WTC11 (cell line): Measurements from ENCODE around the gene DMXL2. TPM values are rescaled to one million over a fixed set of nuclear protein-coding genes. Genes with fewer than 3 reads are reported as not detected.
"Not testable (repeated sequence)": the region's sequence is repeated elsewhere in the genome, so short reads cannot be mapped to it uniquely, and the experiment has no call there.

Experiments used
- ATAC-seq: fragments of 200-7000 bp; cut with Tn5 transposase; 2 replicates; pipeline ENCODE4 v1.10.0; 2021; ENCODE audit warnings: mild to moderate bottlenecking, moderate library complexity
- CTCF ChIA-PET: fragments of 300-600 bp; sonication (Branson Sonifier 250); formaldehyde crosslinking; loops from one replicate; lab custom pipeline; 2021; ENCODE audit warnings: antibody characterized with exemption; lab: Charles Lee
- POLR2A ChIA-PET: fragments of 350-600 bp; sonication (Branson Sonifier 250); formaldehyde crosslinking; loops from one replicate; lab custom pipeline; 2021; ENCODE audit warnings: antibody characterized with exemption; lab: Charles Lee
- DNase-seq: peaks from one replicate; pipeline ENCODE4 v3.0.0; 2021; ENCODE audit warnings: low spot score
- H3K27ac Mint-ChIP-seq: 2 replicates; pipeline ENCODE4 v1.8.0; 2021; ENCODE audit warnings: mixed read lengths
- H3K27me3 Mint-ChIP-seq: 2 replicates; pipeline ENCODE4 v1.8.0; 2021; ENCODE audit warnings: low read depth, mild to moderate bottlenecking, moderate library complexity, mixed read lengths
- H3K36me3 Mint-ChIP-seq: 2 replicates; pipeline ENCODE4 v1.8.0; 2021; ENCODE audit warnings: mixed read lengths
- H3K4me1 Mint-ChIP-seq: 2 replicates; pipeline ENCODE4 v1.8.0; 2022; ENCODE audit warnings: mixed read lengths
- H3K4me3 Mint-ChIP-seq: 2 replicates; pipeline ENCODE4 v1.8.0; 2021; ENCODE audit warnings: mild to moderate bottlenecking, moderate library complexity, mixed read lengths
- H3K9me3 Mint-ChIP-seq: 2 replicates; pipeline ENCODE4 v1.8.0; 2021; ENCODE audit warnings: mixed read lengths
- ELF4 ChIP-seq: sonication (generic); formaldehyde crosslinking; IDR thresholded peaks from 2 replicates; pipeline ENCODE4 v1.8.1; 2022; ENCODE audit warnings: low read depth, mild to moderate bottlenecking, moderate library complexity, missing genetic modification reagents
- FOXP1 ChIP-seq: sonication (generic); formaldehyde crosslinking; IDR thresholded peaks from 2 replicates; pipeline ENCODE4 v1.8.0; 2022; ENCODE audit warnings: missing genetic modification reagents, mild to moderate bottlenecking, moderate library complexity, borderline replicate concordance
- MXD4 ChIP-seq: fragments of 250-450 bp; sonication (Bioruptor Pico); IDR thresholded peaks from 2 replicates; pipeline ENCODE4 v1.8.0; 2021; ENCODE audit warnings: mild to moderate bottlenecking, moderate library complexity, borderline replicate concordance
- NFE2L1 ChIP-seq: sonication (generic); formaldehyde crosslinking; IDR thresholded peaks from 2 replicates; pipeline ENCODE4 v1.8.1; 2023; ENCODE audit warnings: missing genetic modification reagents
- NR3C1 ChIP-seq: sonication (generic); formaldehyde crosslinking; conservative IDR thresholded peaks from 2 replicates; pipeline ENCODE4 v1.8.1; 2023; ENCODE audit warnings: low read depth, mild to moderate bottlenecking, missing genetic modification reagents
- RELA ChIP-seq: sonication (generic); formaldehyde crosslinking; IDR thresholded peaks from 2 replicates; pipeline ENCODE4 v1.8.1; 2022; ENCODE audit warnings: missing genetic modification reagents, mild to moderate bottlenecking, borderline replicate concordance
- SMAD3 ChIP-seq: sonication (generic); formaldehyde crosslinking; IDR thresholded peaks from 2 replicates; pipeline ENCODE4 v1.8.0; 2022; ENCODE audit warnings: missing genetic modification reagents, mild to moderate bottlenecking, borderline replicate concordance
- SMAD4 ChIP-seq: sonication (generic); formaldehyde crosslinking; IDR thresholded peaks from 2 replicates; pipeline ENCODE4 v1.8.0; 2022; ENCODE audit warnings: mild to moderate bottlenecking, missing genetic modification reagents
- TCF7 ChIP-seq: sonication (generic); formaldehyde crosslinking; IDR thresholded peaks from 2 replicates; pipeline ENCODE4 v1.8.0; 2022; ENCODE audit warnings: mild to moderate bottlenecking, low read depth, missing genetic modification reagents, moderate library complexity
- ZNF219 ChIP-seq: sonication (generic); formaldehyde crosslinking; IDR thresholded peaks from 2 replicates; pipeline ENCODE4 v1.8.0; 2023; ENCODE audit warnings: missing genetic modification reagents, mild to moderate bottlenecking, borderline replicate concordance
- ZNF263 ChIP-seq: sonication (generic); formaldehyde crosslinking; IDR thresholded peaks from 2 replicates; pipeline ENCODE4 v1.8.1; 2022; ENCODE audit warnings: low read depth, mild to moderate bottlenecking, moderate library complexity, missing genetic modification reagents
- ZNF317 ChIP-seq: sonication (generic); formaldehyde crosslinking; IDR thresholded peaks from 2 replicates; pipeline ENCODE4 v1.8.1; 2023; ENCODE audit warnings: low read depth, mild to moderate bottlenecking, moderate library complexity, missing genetic modification reagents, borderline replicate concordance
- ZNF671 ChIP-seq: fragments of 250-450 bp; sonication (Bioruptor Pico); IDR thresholded peaks from 2 replicates; pipeline ENCODE4 v1.8.0; 2021; ENCODE audit warnings: mild to moderate bottlenecking
- total RNA-seq: library from RNA; stranded (reverse); gene quantifications from 3 replicates; pipeline ENCODE4 v1.2.3, GENCODE V29; 2021
- TF ChIP-seq, protein P1 (sequence below): sonication (generic); formaldehyde crosslinking; IDR thresholded peaks from 2 replicates; pipeline ENCODE4 v1.8.0; 2022; ENCODE audit warnings: mild to moderate bottlenecking, missing genetic modification reagents
- TF ChIP-seq, protein P2 (sequence below): sonication (generic); formaldehyde crosslinking; IDR thresholded peaks from 2 replicates; pipeline ENCODE4 v1.8.1; 2023; ENCODE audit warnings: mild to moderate bottlenecking, missing genetic modification reagents
- TF ChIP-seq, protein P3 (sequence below): fragments of 250-450 bp; sonication (Bioruptor Pico); IDR thresholded peaks from 2 replicates; pipeline ENCODE4 v1.8.0; 2021; ENCODE audit warnings: mild to moderate bottlenecking
- TF ChIP-seq, protein P4 (sequence below): fragments of 250-450 bp; sonication (Bioruptor Pico); IDR thresholded peaks from 2 replicates; pipeline ENCODE4 v1.9.0; 2021; ENCODE audit warnings: mild to moderate bottlenecking
- TF ChIP-seq, protein P5 (sequence below): sonication (generic); formaldehyde crosslinking; conservative IDR thresholded peaks from 2 replicates; pipeline ENCODE4 v1.8.1; 2023; ENCODE audit warnings: mild to moderate bottlenecking, low read depth, missing genetic modification reagents, moderate library complexity
- TF ChIP-seq, protein P6 (sequence below): sonication (generic); formaldehyde crosslinking; IDR thresholded peaks from 2 replicates; pipeline ENCODE4 v1.8.1; 2022; ENCODE audit warnings: mild to moderate bottlenecking, missing genetic modification reagents, moderate library complexity, borderline replicate concordance

The DMXL2 gene
- total RNA-seq, 1 experiment from 2014 or later: 10.4 TPM

DNA sequence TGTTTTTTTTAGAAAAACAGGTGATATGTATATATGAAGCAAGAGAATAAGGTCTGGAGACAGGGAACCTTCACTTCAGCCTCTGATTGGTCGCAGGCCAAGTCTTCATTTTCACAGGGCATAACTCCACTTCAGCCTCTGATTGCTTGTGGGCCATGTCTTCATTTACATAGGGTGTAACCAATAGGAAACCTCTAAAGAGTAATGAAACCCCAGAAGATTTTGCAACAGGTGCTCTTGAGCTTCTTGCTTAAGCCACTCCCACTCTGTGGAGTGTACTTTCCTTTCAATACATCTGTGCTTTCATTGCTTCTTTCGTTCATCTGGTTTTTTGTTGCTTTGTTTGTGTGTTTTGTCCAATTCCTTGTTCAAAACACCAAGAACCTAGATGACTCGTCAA is 36.1 kb upstream of the DMXL2 start:
- Mint-ChIP-seq H3K27me3 (no peaks in the 10 kb centered on the region), H3K9me3 (peaks cover 4% of the 10 kb centered on the region; the same call in 1 of the 2 replicates), H3K4me1 (peaks cover 10% of the 10 kb centered on the region), H3K27ac (no peak overlapping the region), H3K36me3 (no peaks in the 10 kb centered on the region), H3K4me3 (no peak overlapping the region)
- ATAC-seq (no peak), DNase-seq (no peak)
- ChIA-PET CTCF (interaction anchor here (0.9 to 1.4 kb wide), 2 partner anchors 9 to 118 kb away, joined by 4 read pairs; no protein-coding TSS in a partner anchor), POLR2A (no interaction called here)
- TF ChIP-seq, protein P1, sequence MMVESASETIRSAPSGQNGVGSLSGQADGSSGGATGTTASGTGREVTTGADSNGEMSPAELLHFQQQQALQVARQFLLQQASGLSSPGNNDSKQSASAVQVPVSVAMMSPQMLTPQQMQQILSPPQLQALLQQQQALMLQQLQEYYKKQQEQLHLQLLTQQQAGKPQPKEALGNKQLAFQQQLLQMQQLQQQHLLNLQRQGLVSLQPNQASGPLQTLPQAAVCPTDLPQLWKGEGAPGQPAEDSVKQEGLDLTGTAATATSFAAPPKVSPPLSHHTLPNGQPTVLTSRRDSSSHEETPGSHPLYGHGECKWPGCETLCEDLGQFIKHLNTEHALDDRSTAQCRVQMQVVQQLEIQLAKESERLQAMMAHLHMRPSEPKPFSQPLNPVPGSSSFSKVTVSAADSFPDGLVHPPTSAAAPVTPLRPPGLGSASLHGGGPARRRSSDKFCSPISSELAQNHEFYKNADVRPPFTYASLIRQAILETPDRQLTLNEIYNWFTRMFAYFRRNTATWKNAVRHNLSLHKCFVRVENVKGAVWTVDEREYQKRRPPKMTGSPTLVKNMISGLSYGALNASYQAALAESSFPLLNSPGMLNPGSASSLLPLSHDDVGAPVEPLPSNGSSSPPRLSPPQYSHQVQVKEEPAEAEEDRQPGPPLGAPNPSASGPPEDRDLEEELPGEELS (CRISPR knock-in tag): no peak
- TF ChIP-seq, protein P2, sequence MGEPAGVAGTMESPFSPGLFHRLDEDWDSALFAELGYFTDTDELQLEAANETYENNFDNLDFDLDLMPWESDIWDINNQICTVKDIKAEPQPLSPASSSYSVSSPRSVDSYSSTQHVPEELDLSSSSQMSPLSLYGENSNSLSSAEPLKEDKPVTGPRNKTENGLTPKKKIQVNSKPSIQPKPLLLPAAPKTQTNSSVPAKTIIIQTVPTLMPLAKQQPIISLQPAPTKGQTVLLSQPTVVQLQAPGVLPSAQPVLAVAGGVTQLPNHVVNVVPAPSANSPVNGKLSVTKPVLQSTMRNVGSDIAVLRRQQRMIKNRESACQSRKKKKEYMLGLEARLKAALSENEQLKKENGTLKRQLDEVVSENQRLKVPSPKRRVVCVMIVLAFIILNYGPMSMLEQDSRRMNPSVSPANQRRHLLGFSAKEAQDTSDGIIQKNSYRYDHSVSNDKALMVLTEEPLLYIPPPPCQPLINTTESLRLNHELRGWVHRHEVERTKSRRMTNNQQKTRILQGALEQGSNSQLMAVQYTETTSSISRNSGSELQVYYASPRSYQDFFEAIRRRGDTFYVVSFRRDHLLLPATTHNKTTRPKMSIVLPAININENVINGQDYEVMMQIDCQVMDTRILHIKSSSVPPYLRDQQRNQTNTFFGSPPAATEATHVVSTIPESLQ (CRISPR knock-in tag): no peak
- no peak for TF ChIP-seq NR3C1 (CRISPR knock-in tag)
- TF ChIP-seq SMAD4 (CRISPR knock-in tag): no peak
- no peak for TF ChIP-seq FOXP1 (CRISPR knock-in tag)
- no peak for TF ChIP-seq SMAD3 (CRISPR knock-in tag)
- no peak for TF ChIP-seq ZNF263 (CRISPR knock-in tag)
- TF ChIP-seq ELF4 (CRISPR knock-in tag): no peak
- TF ChIP-seq NFE2L1 (CRISPR knock-in tag): no peak
- no peak for TF ChIP-seq ZNF219
- no peak for TF ChIP-seq MXD4
- no peak for TF ChIP-seq TCF7
- TF ChIP-seq, protein P3, sequence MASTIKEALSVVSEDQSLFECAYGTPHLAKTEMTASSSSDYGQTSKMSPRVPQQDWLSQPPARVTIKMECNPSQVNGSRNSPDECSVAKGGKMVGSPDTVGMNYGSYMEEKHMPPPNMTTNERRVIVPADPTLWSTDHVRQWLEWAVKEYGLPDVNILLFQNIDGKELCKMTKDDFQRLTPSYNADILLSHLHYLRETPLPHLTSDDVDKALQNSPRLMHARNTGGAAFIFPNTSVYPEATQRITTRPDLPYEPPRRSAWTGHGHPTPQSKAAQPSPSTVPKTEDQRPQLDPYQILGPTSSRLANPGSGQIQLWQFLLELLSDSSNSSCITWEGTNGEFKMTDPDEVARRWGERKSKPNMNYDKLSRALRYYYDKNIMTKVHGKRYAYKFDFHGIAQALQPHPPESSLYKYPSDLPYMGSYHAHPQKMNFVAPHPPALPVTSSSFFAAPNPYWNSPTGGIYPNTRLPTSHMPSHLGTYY (CRISPR knock-in tag): no peak

DNA sequence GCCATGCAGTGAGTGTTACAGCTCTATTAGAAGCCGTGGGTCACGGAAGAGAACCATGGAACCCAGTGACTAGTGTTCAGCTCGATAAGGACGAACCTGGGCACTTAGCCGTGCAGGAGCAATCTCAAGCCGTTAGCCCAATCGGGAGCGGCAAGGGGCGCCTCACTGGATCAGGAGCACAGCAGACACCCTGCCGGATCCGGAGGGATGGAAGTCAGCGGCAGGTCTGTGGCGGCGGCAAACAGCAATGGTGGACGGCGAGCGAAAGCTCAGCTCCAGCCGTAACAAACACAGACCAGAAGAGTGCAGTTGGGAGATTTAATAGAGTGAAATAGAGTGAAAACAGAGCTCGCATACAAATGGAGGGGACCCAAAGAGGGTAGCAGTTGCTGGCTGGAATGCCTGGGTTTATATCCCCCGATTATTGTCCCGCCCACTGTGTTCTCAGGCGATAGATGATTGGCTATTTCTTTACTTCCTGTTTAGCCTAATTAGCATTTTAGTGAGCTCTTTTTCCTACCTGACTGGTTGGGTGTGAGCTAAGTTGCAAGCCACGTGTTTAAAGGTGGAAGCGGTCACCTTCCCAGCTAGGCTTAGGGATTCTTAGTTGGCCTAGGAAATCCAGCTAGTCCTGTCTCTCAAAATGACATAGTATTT is 33.0 kb upstream of the DMXL2 start:
- not testable (repeated sequence) for H3K27ac Mint-ChIP-seq, ATAC-seq, H3K27me3 Mint-ChIP-seq, DNase-seq, H3K4me1 Mint-ChIP-seq, H3K36me3 Mint-ChIP-seq, H3K9me3 Mint-ChIP-seq, H3K4me3 Mint-ChIP-seq
- 0 out of 2 replicates have a peak, but pooled peaks have one; percentile 20 for TF ChIP-seq ZNF317 (CRISPR knock-in tag)
- ChIA-PET CTCF (interaction anchor here (0.7 to 2.2 kb wide), 4 partner anchors 17 to 275 kb away, joined by 3 to 11 read pairs (median 4); no protein-coding TSS in a partner anchor), POLR2A (interaction anchor here (0.6 to 0.9 kb wide), 2 partner anchors 33 to 260 kb away, joined by 3 to 4 read pairs; partner anchors contain the start of gene DMXL2)

DNA sequence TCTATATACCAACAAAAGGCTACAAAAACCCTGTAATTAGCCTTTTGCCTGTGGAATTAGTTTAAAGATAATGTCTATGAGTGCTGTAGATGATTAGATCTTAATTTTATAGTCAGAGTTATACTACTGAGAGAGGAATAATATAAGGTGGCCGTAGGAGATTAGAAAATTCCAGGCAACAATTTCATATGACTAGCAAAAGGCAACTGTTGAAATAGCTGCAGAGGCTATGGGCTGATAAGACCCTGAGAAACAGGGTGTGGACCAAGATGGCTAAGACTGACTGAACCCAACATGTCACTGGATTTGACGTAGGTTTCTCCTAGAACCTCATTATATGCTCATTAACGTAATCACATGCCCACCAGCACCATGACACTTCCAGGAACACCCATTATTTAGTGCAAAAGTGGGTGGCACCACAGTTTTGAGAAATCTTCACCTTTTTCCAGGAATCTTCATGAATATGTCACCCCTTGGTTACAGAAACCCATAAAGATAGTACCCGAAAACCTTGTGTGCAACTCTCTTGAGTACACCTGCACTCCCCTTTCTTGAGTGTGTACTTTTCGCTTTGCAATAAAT is 29.6 kb upstream of the DMXL2 start:
- DNase-seq (no peak), ATAC-seq (no peak)
- CTCF ChIA-PET: interaction anchor here (3.8 kb wide), 1 partner anchor 124 kb away, joined by 181 read pairs; no protein-coding TSS in a partner anchor
- Mint-ChIP-seq H3K36me3 (no peaks in the 10 kb centered on the region), H3K27me3 (no peaks in the 10 kb centered on the region), H3K27ac (no peak overlapping the region), H3K4me1 (peaks cover 10% of the 10 kb centered on the region), H3K9me3 (peaks cover 4% of the 10 kb centered on the region; the same call in 1 of the 2 replicates), H3K4me3 (no peak overlapping the region)
- POLR2A ChIA-PET: no interaction called here
- TF ChIP-seq, protein P4, sequence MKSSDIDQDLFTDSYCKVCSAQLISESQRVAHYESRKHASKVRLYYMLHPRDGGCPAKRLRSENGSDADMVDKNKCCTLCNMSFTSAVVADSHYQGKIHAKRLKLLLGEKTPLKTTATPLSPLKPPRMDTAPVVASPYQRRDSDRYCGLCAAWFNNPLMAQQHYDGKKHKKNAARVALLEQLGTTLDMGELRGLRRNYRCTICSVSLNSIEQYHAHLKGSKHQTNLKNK (CRISPR knock-in tag): no peak
- TF ChIP-seq ZNF219: no peak
- TF ChIP-seq RELA (CRISPR knock-in tag): no peak
- TF ChIP-seq, protein P5, sequence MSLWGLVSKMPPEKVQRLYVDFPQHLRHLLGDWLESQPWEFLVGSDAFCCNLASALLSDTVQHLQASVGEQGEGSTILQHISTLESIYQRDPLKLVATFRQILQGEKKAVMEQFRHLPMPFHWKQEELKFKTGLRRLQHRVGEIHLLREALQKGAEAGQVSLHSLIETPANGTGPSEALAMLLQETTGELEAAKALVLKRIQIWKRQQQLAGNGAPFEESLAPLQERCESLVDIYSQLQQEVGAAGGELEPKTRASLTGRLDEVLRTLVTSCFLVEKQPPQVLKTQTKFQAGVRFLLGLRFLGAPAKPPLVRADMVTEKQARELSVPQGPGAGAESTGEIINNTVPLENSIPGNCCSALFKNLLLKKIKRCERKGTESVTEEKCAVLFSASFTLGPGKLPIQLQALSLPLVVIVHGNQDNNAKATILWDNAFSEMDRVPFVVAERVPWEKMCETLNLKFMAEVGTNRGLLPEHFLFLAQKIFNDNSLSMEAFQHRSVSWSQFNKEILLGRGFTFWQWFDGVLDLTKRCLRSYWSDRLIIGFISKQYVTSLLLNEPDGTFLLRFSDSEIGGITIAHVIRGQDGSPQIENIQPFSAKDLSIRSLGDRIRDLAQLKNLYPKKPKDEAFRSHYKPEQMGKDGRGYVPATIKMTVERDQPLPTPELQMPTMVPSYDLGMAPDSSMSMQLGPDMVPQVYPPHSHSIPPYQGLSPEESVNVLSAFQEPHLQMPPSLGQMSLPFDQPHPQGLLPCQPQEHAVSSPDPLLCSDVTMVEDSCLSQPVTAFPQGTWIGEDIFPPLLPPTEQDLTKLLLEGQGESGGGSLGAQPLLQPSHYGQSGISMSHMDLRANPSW (CRISPR knock-in tag): no peak
- TF ChIP-seq ZNF671 (CRISPR knock-in tag): no peak
- TF ChIP-seq, protein P6, sequence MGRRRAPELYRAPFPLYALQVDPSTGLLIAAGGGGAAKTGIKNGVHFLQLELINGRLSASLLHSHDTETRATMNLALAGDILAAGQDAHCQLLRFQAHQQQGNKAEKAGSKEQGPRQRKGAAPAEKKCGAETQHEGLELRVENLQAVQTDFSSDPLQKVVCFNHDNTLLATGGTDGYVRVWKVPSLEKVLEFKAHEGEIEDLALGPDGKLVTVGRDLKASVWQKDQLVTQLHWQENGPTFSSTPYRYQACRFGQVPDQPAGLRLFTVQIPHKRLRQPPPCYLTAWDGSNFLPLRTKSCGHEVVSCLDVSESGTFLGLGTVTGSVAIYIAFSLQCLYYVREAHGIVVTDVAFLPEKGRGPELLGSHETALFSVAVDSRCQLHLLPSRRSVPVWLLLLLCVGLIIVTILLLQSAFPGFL (CRISPR knock-in tag): no peak
